ENCODE data around the gene ARL5A. TPM values are rescaled to one million over a fixed set of nuclear protein-coding genes. Genes with fewer than 3 reads are reported as not detected.

The ARL5A gene
- total and polyA plus RNA-seq, 2 of the 4 experiments (the other 2 are of a cell fraction), result 22.3 to 45.5 TPM

- Histone ChIP-seq H4K91ac (ENCODE audit: insufficient read depth, low read depth, low read length) (no peak overlapping the region), H3K27ac (ENCODE audit: insufficient read depth, low read length) (no peak overlapping the region), H2BK20ac (ENCODE audit: low read depth, low read length) (no peak overlapping the region), H3K4me3 (ENCODE audit: insufficient read depth, low read depth, low read length) (no peak overlapping the region), H3K9me1 (ENCODE audit: insufficient read depth, low read length) (no peaks in the 10 kb centered on the region), H3K9ac (ENCODE audit: low read depth, low read length) (no peak overlapping the region), H2AK9ac (replicated peaks; ENCODE audit: low read depth, low read length, poor library complexity) (no peak overlapping the region), H3K4me1 (ENCODE audit: control insufficient read depth, insufficient read depth, low read length) (no peaks in the 10 kb centered on the region), H3K23ac (ENCODE audit: low read depth, low read length) (no peak overlapping the region), H3K36me3 (ENCODE audit: control insufficient read depth, insufficient read depth, low read length) (peaks cover 9% of the 10 kb centered on the region), H3K4ac (ENCODE audit: low read depth, low read length) (no peak overlapping the region), H3K4me2 (ENCODE audit: low read depth, low read length) (no peak overlapping the region), H3K18ac (ENCODE audit: low read depth, low read length) (no peak overlapping the region), H2BK120ac (ENCODE audit: low read depth, low read length) (no peak overlapping the region), H4K20me1 (ENCODE audit: insufficient read depth, low read length) (no peaks in the 10 kb centered on the region), H3K79me1 (ENCODE audit: low read depth in 1 of 2, low read length in 2 of 2) (peaks cover 7 to 12% of the 10 kb centered on the region in 2 experiments), H2AK5ac (ENCODE audit: low read depth, low read length) (no peak overlapping the region), H3K27me3 (ENCODE audit: control insufficient read depth, insufficient read depth, low read length) (no peaks in the 10 kb centered on the region), H2BK5ac (ENCODE audit: low read depth, low read length, poor library complexity, severe bottlenecking) (no peak overlapping the region), H3K14ac (replicated peaks; ENCODE audit: low read depth, low read length) (no peak overlapping the region), H3K56ac (ENCODE audit: extremely low read depth, insufficient read depth, low read length) (no peak overlapping the region), H3K9me3 (ENCODE audit: control insufficient read depth, insufficient read depth, low read length) (no peaks in the 10 kb centered on the region), H4K8ac (ENCODE audit: low read depth in 2 of 2, low read length in 2 of 2) (no peak overlapping the region), H4K5ac (ENCODE audit: low read depth, low read length) (no peak overlapping the region), H2BK15ac (ENCODE audit: low read depth, low read length) (no peak overlapping the region), H2AFZ (replicated peaks; ENCODE audit: low read length, poor library complexity) (no peak overlapping the region)
- in situ Hi-C loops (cut with MboI; ENCODE audit: low sequenced_read_pairs), result no loop called here
- POLR2A ChIA-PET (ENCODE audit: unreplicated experiment), result interaction anchor here (0.7 kb wide), 1 partner anchor 189 kb away, joined by 8 read pairs; no protein-coding TSS in a partner anchor
- TF ChIP-seq CHD1 (IDR thresholded peaks at IDR 0.05; ENCODE audit: low read depth, low read length) (no peak), MXI1 (IDR thresholded peaks at IDR 0.05; ENCODE audit: borderline replicate concordance, low read depth, low read length) (no peak), POLR2A (IDR thresholded peaks at IDR 0.05; ENCODE audit: low read depth, low read length) (no peak)
- TF ChIP-seq, protein P1, sequence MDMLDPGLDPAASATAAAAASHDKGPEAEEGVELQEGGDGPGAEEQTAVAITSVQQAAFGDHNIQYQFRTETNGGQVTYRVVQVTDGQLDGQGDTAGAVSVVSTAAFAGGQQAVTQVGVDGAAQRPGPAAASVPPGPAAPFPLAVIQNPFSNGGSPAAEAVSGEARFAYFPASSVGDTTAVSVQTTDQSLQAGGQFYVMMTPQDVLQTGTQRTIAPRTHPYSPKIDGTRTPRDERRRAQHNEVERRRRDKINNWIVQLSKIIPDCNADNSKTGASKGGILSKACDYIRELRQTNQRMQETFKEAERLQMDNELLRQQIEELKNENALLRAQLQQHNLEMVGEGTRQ (IDR thresholded peaks at IDR 0.05; ENCODE audit: low read depth, low read length), result no peak
- DNase-seq (no peak), ATAC-seq (ENCODE audit: low read depth) (no peak)
- dilution Hi-C loops (cut with HindIII; ENCODE audit: low sequenced_read_pairs, unreplicated experiment), result no loop called here
- intact Hi-C loops (cut with micrococcal nuclease), result no loop called here
- no TSS peak for BruUV-seq (replicated peaks)
- CTCF ChIA-PET, result no interaction called here
- no CpG with 5 or more reads among the region's 1 CpG for WGBS, 2 experiments (ENCODE audit: extremely low coverage in 2 of 2, insufficient read length in 1 of 2)
These were observed 17.7 kb downstream of the ARL5A start for GRCh38 chr2:151810489-151810888.

Data from IMR-90 (cell line).